Sigmoid colon (tissue), 7 donors: ENCODE results near the gene SELENOO. TPM values are rescaled to one million over a fixed set of nuclear protein-coding genes. Genes with fewer than 3 reads are reported as not detected.

Source experiments
- DNase-seq: peaks from one replicate; pipeline ENCODE4 v3.0.0-alpha.2; 2019
- H3K27ac ChIP-seq, 4 donors: fragments of 200-600 bp; sonication (generic); one replicate each; pipeline ENCODE4 v1.5.1; 2016 to 2019; ENCODE audit warnings: mild to moderate bottlenecking in 1 of 4
- H3K27me3 ChIP-seq, 3 donors: fragments of 200-600 bp; sonication (generic); one replicate each; pipeline ENCODE4 v1.5.1; 2019; ENCODE audit warnings: mild to moderate bottlenecking in 1 of 3
- H3K36me3 ChIP-seq, 4 donors: fragments of 200-600 bp; sonication (generic); one replicate each; pipeline ENCODE4 v1.5.1; 2016 to 2019
- H3K4me1 ChIP-seq, 4 donors: fragments of 200-600 bp; sonication (generic); one replicate each; pipeline ENCODE4 v1.5.1; 2017 to 2019
- H3K4me3 ChIP-seq, 4 donors: fragments of 200-600 bp; sonication (generic); one replicate each; pipeline ENCODE4 v1.5.1; 2017 to 2019; ENCODE audit warnings: mild to moderate bottlenecking in 2 of 4, moderate library complexity in 1 of 4
- H3K9me3 ChIP-seq, 4 donors: fragments of 200-600 bp in 3 of 4; sonication (generic) in 3 of 4; one replicate each; pipeline versions ENCODE4 v1.5.1 to v1.6.1; 2013 to 2019
- CTCF ChIP-seq, 4 experiments: fragments of 450-650 bp in 3 of 4; fragments of 200-600 bp in 1 of 4; IDR thresholded peaks; one replicate each; pipeline ENCODE4 v1.5.1; 2016 to 2019; ENCODE audit warnings: antibody characterized with exemption in 4 of 4, mild to moderate bottlenecking in 3 of 4, moderate library complexity in 2 of 4
- EP300 ChIP-seq, 4 donors: sonication (generic); formaldehyde crosslinking; IDR thresholded peaks; one replicate each; pipeline ENCODE4 v1.6.1; 2017; ENCODE audit warnings: antibody characterized with exemption in 4 of 4
- POLR2A ChIP-seq, 2 donors: fragments of 450-650 bp; IDR thresholded peaks; one replicate each; pipeline ENCODE4 v1.6.1; 2016; ENCODE audit warnings: antibody characterized with exemption in 2 of 2, mild to moderate bottlenecking in 2 of 2, moderate library complexity in 2 of 2
- POLR2AphosphoS5 ChIP-seq, 4 donors: sonication (generic); formaldehyde crosslinking; IDR thresholded peaks; one replicate each; pipeline ENCODE4 v1.6.1; 2017; ENCODE audit warnings: antibody characterized with exemption in 4 of 4
- WGBS, 2 donors: extraction: QIAGEN DNeasy Blood & Tissue Kit; methylation state at CpG; one replicate each; pipeline ENCODE4 v1.1.7; 2013; 5-methylcytosine and 5-hydroxymethylcytosine counted together
- intact Hi-C: fragments of 100-400 bp; cut with DNase I; formaldehyde crosslinking; loops from one replicate; pipeline ENCODE4 v1.15.1; 2023
- polyA plus RNA-seq, 3 donors: library from polyadenylated mRNA; stranded (reverse); fragments of 200-250 nt; gene quantifications; one replicate each; pipeline ENCODE4 v1.2.3, GENCODE V29; 2013
- total RNA-seq, 4 donors: library from RNA; depleted of rRNA; stranded (reverse); fragments of >200 nt; gene quantifications; one replicate each; pipeline ENCODE4 v1.1.0, GENCODE V29; 2016
- donor health status: healthy with polysubstance abuse.
- donor health status: Bipolar disorder and iron deficiency.
- donor health status: healthy.

The SELENOO gene
- total and polyA plus RNA-seq, 7 donors = 10.2 to 30.2 (median 17.9) TPM

GRCh38 chr22:50207383-50208140, 6.8 kb downstream of the SELENOO start:
- no peak for DNase-seq
- no peaks in the 10 kb centered on the region for H3K27me3 ChIP-seq
- TF ChIP-seq POLR2AphosphoS5 (IDR thresholded peaks at IDR 0.05) (no peak), CTCF (IDR thresholded peaks at IDR 0.05) (no peak), EP300 (IDR thresholded peaks at IDR 0.05) (no peak), POLR2A (IDR thresholded peaks at IDR 0.05) (no peak)
- WGBS, 2 donors = 61 to 73% methylated on average over 23 of the region's 23 CpGs
- intact Hi-C loops = loop anchor here (10.0 kb wide), 1 partner anchor 423 kb away; no protein-coding TSS in a partner anchor
- H3K4me3 ChIP-seq = no peak overlapping the region
- H3K9me3 ChIP-seq = no peaks in the 10 kb centered on the region
- peaks cover 0 to 27% (median 14%) of the 10 kb centered on the region in 4 donors for H3K4me1 ChIP-seq
- H3K27ac ChIP-seq = no peak overlapping the region
- peaks cover 4 to 74% (median 27%) of the 10 kb centered on the region in 4 donors for H3K36me3 ChIP-seq

GRCh38 chr22:50208430-50208938, 7.7 kb downstream of the SELENOO start:
- DNase-seq = no peak
- Histone ChIP-seq H3K36me3 (peaks cover 4 to 78% (median 36%) of the 10 kb centered on the region in 4 donors), H3K27me3 (no peaks in the 10 kb centered on the region), H3K4me3 (no peak overlapping the region), H3K27ac (no peak overlapping the region), H3K9me3 (no peaks in the 10 kb centered on the region), H3K4me1 (peaks cover 0 to 27% (median 11%) of the 10 kb centered on the region in 4 donors)
- intact Hi-C loops = loop anchor here (10.0 kb wide), 1 partner anchor 424 kb away; no protein-coding TSS in a partner anchor
- WGBS, 2 donors = 89% methylated on average over 22 of the region's 22 CpGs
- TF ChIP-seq CTCF (IDR thresholded peaks at IDR 0.05) (no peak), EP300 (IDR thresholded peaks at IDR 0.05) (no peak), POLR2AphosphoS5 (IDR thresholded peaks at IDR 0.05) (no peak), POLR2A (IDR thresholded peaks at IDR 0.05) (no peak)

- no peak for DNase-seq
- intact Hi-C loops = loop anchor here (10.0 kb wide), 1 partner anchor 424 kb away; no protein-coding TSS in a partner anchor
- H3K9me3 ChIP-seq = no peaks in the 10 kb centered on the region
- H3K36me3 ChIP-seq = peaks cover 4 to 79% (median 39%) of the 10 kb centered on the region in 4 donors
- no peaks in the 10 kb centered on the region for H3K27me3 ChIP-seq
- H3K27ac ChIP-seq = no peak overlapping the region
- TF ChIP-seq EP300 (IDR thresholded peaks at IDR 0.05) (no peak), POLR2AphosphoS5 (IDR thresholded peaks at IDR 0.05) (no peak), POLR2A (IDR thresholded peaks at IDR 0.05) (no peak), CTCF (IDR thresholded peaks at IDR 0.05) (no peak)
- no peak overlapping the region for H3K4me3 ChIP-seq
- peaks cover 0 to 27% (median 10%) of the 10 kb centered on the region in 4 donors for H3K4me1 ChIP-seq
- 78 to 85% methylated on average over 31 of the region's 31 CpGs for WGBS, 2 donors
These were observed 8.4 kb downstream of the SELENOO start for GRCh38 chr22:50208939-50209892.

GRCh38 chr22:50209893-50210292, 9.1 kb downstream of the SELENOO start:
- no peak overlapping the region for H3K27ac ChIP-seq
- WGBS, 2 donors = 57 to 63% methylated on average over 20 of the region's 20 CpGs
- DNase-seq = peak; percentile 81
- no peaks in the 10 kb centered on the region for H3K27me3 ChIP-seq
- no peak overlapping the region for H3K4me3 ChIP-seq
- peak; percentile 63 to 82 (median 80) for TF ChIP-seq CTCF (IDR thresholded peaks at IDR 0.05)
- TF ChIP-seq EP300 (IDR thresholded peaks at IDR 0.05) = no peak
- H3K9me3 ChIP-seq = no peaks in the 10 kb centered on the region
- intact Hi-C loops = loop anchor here (2.0 to 10.0 kb wide), 2 partner anchors 63 to 425 kb away; no protein-coding TSS in a partner anchor
- H3K36me3 ChIP-seq = peaks cover 9 to 86% (median 44%) of the 10 kb centered on the region in 4 donors
- peaks cover 0 to 27% (median 10%) of the 10 kb centered on the region in 4 donors for H3K4me1 ChIP-seq
